ES-I3 (cell line): Measurements from ENCODE around the gene ADIPOR2.
A peak's percentile ranks its signal among the peaks of the same experiment; 100 is the strongest.

ENCODE experiments used
- H3K36me3 ChIP-seq: 2 replicates; pipeline ENCODE4 v1.6.1; 2013; ENCODE audit warnings: mild to moderate bottlenecking, low read length, control low read depth, moderate library complexity; ENCODE audit not compliant: insufficient read depth
- H3K4me1 ChIP-seq: 2 replicates; pipeline ENCODE4 v1.6.1; 2013; ENCODE audit warnings: mild to moderate bottlenecking, control low read depth, low read length; ENCODE audit not compliant: insufficient read depth
- H3K9ac ChIP-seq: 2 replicates; pipeline ENCODE4 v1.6.1; 2013; ENCODE audit warnings: low read depth, mild to moderate bottlenecking, low read length, moderate library complexity
- H3K9me3 ChIP-seq: 2 replicates; pipeline ENCODE4 v1.6.1; 2013; ENCODE audit warnings: mild to moderate bottlenecking, low read length, moderate library complexity; ENCODE audit not compliant: control insufficient read depth, insufficient read depth

Gene ADIPOR2, protein sequence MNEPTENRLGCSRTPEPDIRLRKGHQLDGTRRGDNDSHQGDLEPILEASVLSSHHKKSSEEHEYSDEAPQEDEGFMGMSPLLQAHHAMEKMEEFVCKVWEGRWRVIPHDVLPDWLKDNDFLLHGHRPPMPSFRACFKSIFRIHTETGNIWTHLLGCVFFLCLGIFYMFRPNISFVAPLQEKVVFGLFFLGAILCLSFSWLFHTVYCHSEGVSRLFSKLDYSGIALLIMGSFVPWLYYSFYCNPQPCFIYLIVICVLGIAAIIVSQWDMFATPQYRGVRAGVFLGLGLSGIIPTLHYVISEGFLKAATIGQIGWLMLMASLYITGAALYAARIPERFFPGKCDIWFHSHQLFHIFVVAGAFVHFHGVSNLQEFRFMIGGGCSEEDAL

DNA sequence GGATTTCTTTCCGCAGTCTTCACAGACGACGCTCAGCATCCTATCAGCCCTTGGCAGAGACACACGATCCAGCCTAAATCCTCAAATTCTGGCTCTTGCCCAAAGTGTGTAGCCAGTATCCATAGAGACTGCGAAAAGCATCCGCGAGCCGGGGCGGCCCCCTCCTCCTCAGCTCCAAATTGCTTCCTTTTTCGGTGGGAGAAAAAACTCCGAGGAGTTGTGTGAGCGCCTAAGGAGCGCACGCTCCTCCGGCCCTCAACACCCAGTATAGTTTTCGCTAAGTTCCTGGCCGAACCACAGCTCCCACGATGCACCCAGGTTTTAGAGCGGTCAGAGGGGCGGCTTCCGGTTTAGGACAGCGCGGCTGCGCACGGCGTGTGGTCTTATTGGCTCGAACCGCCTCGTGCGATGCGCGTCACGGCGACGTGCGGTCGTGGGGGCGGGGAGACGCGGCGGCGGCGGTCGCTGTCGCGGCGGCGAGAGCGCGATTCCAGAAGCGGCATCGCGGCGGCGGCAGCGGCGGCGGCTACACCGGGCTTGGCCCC is at the start of gene ADIPOR2:
TSS of gene ADIPOR2 (plus strand) at position 493 of the 545 bp plus-strand sequence. CDS start 63,274 bp downstream, outside the sequence.
- Histone ChIP-seq H3K4me1 (0 out of 2 replicates have a peak, but pooled peaks cover 5% of the 10 kb centered on the region), H3K9ac (peak within 1 kb of the TSS; percentile 88), H3K9me3 (no peaks in the 10 kb centered on the region), H3K36me3 (no peaks in the 10 kb centered on the region)

GRCh38 chr12:1642513-1642912 is 48.4 kb upstream of the ADIPOR2 start:
- Histone ChIP-seq H3K9me3 (no peaks in the 10 kb centered on the region), H3K4me1 (no peaks in the 10 kb centered on the region), H3K36me3 (no peaks in the 10 kb centered on the region; the same call in 1 of the 2 replicates), H3K9ac (no peak overlapping the region)

GRCh38 chr12:1643043-1643442 is 47.8 kb upstream of the ADIPOR2 start:
- Histone ChIP-seq H3K9ac (no peak overlapping the region), H3K36me3 (no peaks in the 10 kb centered on the region; the same call in 1 of the 2 replicates), H3K9me3 (no peaks in the 10 kb centered on the region), H3K4me1 (no peaks in the 10 kb centered on the region)

DNA sequence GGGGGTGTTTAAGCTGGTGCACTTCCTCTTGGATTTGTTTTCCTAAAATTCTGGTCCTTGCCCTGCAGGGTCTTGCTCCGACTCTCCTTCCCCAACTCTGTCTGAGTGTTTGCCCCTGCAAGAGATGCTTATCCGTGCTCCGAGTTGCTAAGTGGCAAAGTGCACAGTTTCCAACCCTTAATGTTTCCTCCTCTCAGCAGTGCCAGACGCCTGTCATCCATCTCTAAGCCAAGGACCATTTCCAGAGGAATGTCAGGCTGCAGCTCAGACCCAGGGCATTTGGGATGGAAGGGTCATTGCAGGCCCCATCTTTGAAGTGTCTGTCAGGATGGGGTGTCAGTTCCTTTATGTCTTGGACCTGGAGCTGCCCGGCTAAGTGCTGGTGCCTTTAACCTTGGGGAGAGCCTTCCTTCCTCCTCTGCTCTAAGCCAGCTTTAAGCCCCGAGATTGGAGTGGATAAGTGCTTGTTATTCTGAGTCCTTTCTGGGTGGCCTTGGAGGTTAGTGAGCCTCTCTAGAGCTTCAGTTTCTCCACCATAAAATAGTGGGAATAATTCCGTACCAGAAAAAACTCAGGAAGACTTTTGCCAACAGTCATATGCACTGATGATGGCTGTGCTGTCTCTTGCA is 46.9 kb upstream of the ADIPOR2 start:
- no peaks in the 10 kb centered on the region for H3K9me3 ChIP-seq
- H3K9ac ChIP-seq: no peak overlapping the region
- H3K36me3 ChIP-seq: no peaks in the 10 kb centered on the region; the same call in 1 of the 2 replicates
- no peaks in the 10 kb centered on the region for H3K4me1 ChIP-seq

DNA sequence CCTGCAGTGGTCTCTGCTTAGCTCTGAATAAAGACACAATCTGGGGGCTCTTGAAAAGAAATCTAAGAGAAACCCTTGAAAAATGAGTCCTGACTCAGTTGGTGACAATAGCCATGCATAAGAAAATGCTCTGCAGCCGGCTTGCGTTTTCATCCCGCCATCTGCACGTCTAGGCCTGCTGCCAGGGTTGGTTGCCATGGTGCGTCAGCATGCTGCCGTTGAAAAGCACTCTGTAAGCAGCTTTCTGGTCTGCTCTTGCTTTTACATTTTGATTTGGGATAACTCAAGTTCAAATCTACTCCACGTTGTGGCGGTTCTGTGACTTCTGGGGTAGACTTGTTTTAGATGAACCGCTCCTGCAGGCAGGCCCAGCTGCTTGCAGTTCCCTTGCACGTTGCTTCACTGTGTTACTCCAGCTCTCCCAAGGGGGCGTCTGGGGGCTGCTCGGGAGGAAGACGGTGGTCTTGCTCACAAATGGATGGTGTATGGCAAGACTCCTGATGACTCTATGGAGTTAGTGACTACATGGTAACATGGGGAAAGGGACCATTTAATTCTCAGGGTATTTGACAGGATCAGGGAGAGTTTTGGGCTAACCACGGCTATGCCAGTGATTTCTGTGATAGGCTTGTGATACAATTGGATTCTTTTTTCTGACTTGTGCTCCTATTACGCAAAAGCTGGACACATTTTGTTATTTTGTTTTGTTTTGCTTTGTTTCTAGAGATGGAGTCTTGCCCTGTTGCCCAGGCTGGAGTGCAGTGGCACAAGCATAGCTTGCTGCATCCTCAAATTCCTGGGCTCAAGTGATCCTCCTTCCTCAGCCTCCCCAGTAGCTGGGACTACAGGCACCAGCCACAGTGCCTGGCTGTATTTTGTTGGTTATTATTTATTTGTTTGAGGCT is 46.1 kb upstream of the ADIPOR2 start:
- H3K36me3 ChIP-seq: no peaks in the 10 kb centered on the region; the same call in 1 of the 2 replicates
- H3K9me3 ChIP-seq: no peaks in the 10 kb centered on the region
- H3K4me1 ChIP-seq: no peaks in the 10 kb centered on the region
- H3K9ac ChIP-seq: no peak overlapping the region

- H3K9ac ChIP-seq: no peak overlapping the region
- no peaks in the 10 kb centered on the region; the same call in 1 of the 2 replicates for H3K36me3 ChIP-seq
- no peaks in the 10 kb centered on the region for H3K4me1 ChIP-seq
- H3K9me3 ChIP-seq: no peaks in the 10 kb centered on the region
Measured at GRCh38 chr12:1645819-1646218, 45.1 kb upstream of the ADIPOR2 start.

- Histone ChIP-seq H3K36me3 (no peaks in the 10 kb centered on the region; the same call in 1 of the 2 replicates), H3K4me1 (no peaks in the 10 kb centered on the region)
Measured at GRCh38 chr12:1646569-1647284, 44.1 kb upstream of the ADIPOR2 start.

GRCh38 chr12:1647285-1647669 is 43.6 kb upstream of the ADIPOR2 start:
- Histone ChIP-seq H3K36me3 (no peaks in the 10 kb centered on the region; the same call in 1 of the 2 replicates), H3K4me1 (no peaks in the 10 kb centered on the region), H3K9me3 (no peaks in the 10 kb centered on the region), H3K9ac (no peak overlapping the region)

More at GRCh38 chr12:1646569-1647284, 44.1 kb upstream of the ADIPOR2 start:
- no peak overlapping the region for H3K9ac ChIP-seq
- no peaks in the 10 kb centered on the region for H3K9me3 ChIP-seq

DNA sequence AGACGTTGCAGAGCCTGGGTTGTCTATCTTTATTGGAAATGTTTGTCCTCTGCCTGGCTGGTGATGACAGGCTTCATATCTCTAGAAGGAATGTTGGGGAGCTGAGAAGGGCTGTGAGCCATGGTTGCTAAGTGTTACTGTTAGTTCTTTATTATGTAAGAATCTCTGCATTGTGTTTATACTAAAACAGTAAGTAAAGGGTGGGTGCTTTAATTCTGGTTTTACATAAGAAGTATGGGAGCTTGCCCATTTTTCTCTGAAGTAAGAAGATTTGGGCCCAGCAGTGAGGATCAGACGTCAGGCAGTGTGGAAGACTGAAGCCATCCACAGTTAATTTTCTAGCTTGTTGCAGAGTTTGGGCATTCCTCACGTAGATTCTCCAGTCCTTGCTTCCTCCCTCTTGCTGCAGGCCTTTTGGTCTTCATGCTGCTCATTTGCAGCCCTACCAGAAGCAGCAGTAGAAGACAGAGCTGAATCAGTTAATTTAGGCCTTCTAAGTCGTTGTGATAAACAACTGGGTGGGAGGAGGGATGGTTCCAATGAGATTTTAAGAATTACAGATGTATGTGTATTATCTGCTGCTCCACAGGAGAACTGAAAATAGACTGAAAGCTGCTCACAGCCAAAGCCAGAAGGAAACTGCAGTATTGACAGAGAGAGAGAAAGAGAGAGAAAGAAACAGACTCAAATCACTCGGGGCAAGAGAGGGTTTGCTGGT is 40.5 kb upstream of the ADIPOR2 start:
- Histone ChIP-seq H3K36me3 (no peaks in the 10 kb centered on the region), H3K9ac (no peak overlapping the region), H3K4me1 (no peaks in the 10 kb centered on the region), H3K9me3 (no peaks in the 10 kb centered on the region)

- Histone ChIP-seq H3K4me1 (no peaks in the 10 kb centered on the region), H3K36me3 (no peaks in the 10 kb centered on the region), H3K9ac (no peak overlapping the region), H3K9me3 (no peaks in the 10 kb centered on the region)
Measured at GRCh38 chr12:1650978-1651361, 39.9 kb upstream of the ADIPOR2 start.

- H3K36me3 ChIP-seq: no peaks in the 10 kb centered on the region
- no peak overlapping the region for H3K9ac ChIP-seq
- H3K9me3 ChIP-seq: no peaks in the 10 kb centered on the region
- H3K4me1 ChIP-seq: no peaks in the 10 kb centered on the region
Measured at GRCh38 chr12:1651946-1652345, 38.9 kb upstream of the ADIPOR2 start.

GRCh38 chr12:1655225-1655788 is 35.6 kb upstream of the ADIPOR2 start:
- Histone ChIP-seq H3K36me3 (no peaks in the 10 kb centered on the region), H3K4me1 (peaks cover 3% of the 10 kb centered on the region; the same call in 1 of the 2 replicates), H3K9ac (no peak overlapping the region), H3K9me3 (no peaks in the 10 kb centered on the region)

DNA sequence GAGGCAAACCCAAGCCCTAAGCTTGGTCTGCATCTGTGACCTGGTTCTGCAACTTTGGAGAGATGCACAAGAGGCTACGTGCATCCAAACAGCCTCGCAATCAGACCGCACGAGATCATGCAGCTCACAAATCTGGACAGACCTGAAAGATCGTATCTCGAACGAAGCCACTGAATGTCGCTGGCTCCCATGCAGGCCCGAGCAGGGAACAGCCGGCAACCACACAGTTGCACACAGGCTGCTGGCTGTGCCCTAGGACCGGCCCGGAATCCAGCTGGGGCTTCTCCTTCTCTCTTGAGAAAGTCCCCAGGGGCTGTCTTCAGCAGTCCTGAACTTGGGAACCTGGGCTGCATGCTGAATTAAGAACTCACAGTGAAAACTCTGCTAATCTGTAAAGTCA is 34.0 kb upstream of the ADIPOR2 start:
- H3K4me1 ChIP-seq: peaks cover 5% of the 10 kb centered on the region; the same call in 1 of the 2 replicates
- no peaks in the 10 kb centered on the region for H3K9me3 ChIP-seq
- H3K36me3 ChIP-seq: no peaks in the 10 kb centered on the region
- H3K9ac ChIP-seq: no peak overlapping the region
